ENCODE data around the gene MCTP2.
"Not testable (repeated sequence)": the region's sequence is repeated elsewhere in the genome, so short reads cannot be mapped to it uniquely, and the experiment has no call there.

MCTP2 gene

DNA sequence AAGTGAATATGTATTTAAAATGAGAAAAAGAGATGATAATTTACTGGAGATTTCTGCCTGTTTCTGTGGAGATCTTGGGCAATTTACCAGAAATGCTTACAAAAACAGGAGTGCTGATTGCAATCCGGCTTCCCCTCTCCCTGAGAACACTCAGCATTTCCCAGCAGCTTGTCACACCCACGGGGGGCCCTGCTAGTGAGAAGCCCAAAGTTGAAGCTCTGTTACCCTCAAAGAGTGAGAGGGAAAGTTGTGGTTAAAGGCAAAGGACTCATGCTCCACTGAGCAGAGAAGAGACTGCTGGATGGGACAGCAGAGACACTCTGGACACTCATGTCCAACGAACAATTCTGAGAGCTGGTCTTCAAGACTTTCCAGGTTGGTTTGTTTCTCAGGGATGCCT is 2.9 kb downstream of the MCTP2 start:
- no peak for FAIRE-seq
- DNase-seq (ENCODE audit: insufficient read length, low spot score) = no peak

GRCh38 chr15:94235041-94235440 is 3.7 kb downstream of the MCTP2 start:
- FAIRE-seq = no peak

GRCh38 chr15:94235646-94236045 is 4.3 kb downstream of the MCTP2 start:
- DNase-seq (ENCODE audit: insufficient read length, low spot score) (no peak), FAIRE-seq (no peak)

More at GRCh38 chr15:94235041-94235440, 3.7 kb downstream of the MCTP2 start:
- DNase-seq (ENCODE audit: insufficient read length, low spot score) = no peak

DNA sequence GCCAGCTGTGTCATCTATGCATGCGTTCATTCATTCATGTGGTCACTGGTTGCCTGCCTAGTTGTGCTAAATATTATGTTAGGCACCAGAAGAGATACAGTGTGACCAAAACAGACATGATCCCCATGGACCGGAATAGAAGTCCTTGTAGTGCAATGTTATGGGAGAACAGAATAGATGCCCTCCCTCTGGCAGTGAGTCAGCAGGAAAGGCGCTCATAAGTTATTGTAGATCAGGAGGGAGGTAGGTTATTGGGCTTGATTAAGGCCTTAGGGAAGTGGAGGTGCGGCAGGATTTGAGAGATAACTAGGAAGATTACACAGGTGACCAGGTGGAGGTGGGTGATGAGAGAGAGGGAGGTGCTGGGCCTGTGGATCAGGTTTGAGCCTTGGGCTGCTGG is 5.2 kb downstream of the MCTP2 start:
- DNase-seq (ENCODE audit: insufficient read length, low spot score) (no peak), FAIRE-seq (no peak)

- DNase-seq (ENCODE audit: insufficient read length, low spot score) (no peak), FAIRE-seq (no peak)
Observed at GRCh38 chr15:94237903-94238302, 6.5 kb downstream of the MCTP2 start.

- FAIRE-seq = no peak
- no peak for DNase-seq (ENCODE audit: insufficient read length, low spot score)
Observed at GRCh38 chr15:94238539-94239118, 7.3 kb downstream of the MCTP2 start.

DNA sequence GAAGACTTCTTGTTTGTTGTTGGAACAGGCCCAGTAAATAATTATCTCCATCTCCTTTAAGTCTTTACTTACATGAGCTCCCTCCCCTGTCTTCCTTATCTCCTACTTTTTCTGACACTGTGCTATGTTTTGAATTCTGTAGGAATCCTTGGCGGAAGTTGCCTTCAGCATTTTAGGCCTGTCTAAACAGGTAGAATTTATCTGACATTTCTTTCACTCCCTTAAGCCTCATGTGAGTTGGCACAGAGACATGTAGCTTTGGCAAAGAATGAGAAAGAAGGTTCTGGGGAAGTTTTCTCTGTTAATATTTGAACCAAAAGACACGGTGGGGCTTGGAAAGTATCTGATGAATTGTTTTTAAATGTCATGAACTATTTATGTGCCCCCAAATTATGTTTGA is 8.1 kb downstream of the MCTP2 start:
- FAIRE-seq (no peak), DNase-seq (ENCODE audit: insufficient read length, low spot score) (no peak)

- DNase-seq (ENCODE audit: insufficient read length, low spot score) (no peak), FAIRE-seq (no peak)
Observed at GRCh38 chr15:94240480-94240879, 9.1 kb downstream of the MCTP2 start.

- DNase-seq (ENCODE audit: insufficient read length, low spot score) (no peak), FAIRE-seq (no peak)
Observed at GRCh38 chr15:94242257-94242656, 10.9 kb downstream of the MCTP2 start.

- FAIRE-seq; DNase-seq (ENCODE audit: insufficient read length, low spot score): not testable (repeated sequence)
Observed at GRCh38 chr15:94243003-94243402, 11.6 kb downstream of the MCTP2 start.

DNA sequence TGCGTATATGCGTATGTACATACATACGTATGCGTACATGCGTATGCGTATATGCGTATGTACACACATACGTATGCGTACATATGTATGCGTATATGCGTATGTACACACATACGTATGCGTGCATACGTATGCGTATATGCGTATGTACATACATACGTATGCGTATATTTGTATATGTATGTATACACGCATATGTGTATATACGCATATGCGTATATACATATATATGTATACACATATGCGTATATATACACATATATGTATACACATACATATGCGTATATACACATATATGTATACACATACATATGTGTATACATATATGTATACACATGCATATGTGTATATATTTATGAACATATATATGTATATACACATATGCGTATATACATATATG is 12.1 kb downstream of the MCTP2 start:
- peak; percentile 94 for FAIRE-seq
- DNase-seq (ENCODE audit: insufficient read length, low spot score) = no peak

DNA sequence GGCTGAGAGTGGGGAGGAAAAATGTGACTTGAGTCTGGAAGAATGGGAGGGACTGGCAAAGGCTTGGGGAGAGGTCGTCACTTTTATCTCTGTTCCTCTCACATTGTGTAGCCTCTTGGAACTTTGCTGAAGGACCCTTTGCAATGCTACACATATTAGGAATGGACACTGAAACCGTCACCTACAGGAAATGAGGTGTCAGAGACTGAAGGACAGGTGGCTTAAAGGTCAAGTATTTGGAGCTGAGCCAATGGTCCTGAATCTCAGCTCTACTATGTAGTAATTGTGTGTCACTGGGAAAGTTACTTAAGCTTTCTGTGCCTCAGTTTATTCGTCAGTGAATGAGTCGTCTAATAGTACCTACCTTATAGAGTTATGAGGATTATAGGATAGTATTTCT is 14.7 kb downstream of the MCTP2 start:
- FAIRE-seq = no peak
- DNase-seq (ENCODE audit: insufficient read length, low spot score) = no peak

DNA sequence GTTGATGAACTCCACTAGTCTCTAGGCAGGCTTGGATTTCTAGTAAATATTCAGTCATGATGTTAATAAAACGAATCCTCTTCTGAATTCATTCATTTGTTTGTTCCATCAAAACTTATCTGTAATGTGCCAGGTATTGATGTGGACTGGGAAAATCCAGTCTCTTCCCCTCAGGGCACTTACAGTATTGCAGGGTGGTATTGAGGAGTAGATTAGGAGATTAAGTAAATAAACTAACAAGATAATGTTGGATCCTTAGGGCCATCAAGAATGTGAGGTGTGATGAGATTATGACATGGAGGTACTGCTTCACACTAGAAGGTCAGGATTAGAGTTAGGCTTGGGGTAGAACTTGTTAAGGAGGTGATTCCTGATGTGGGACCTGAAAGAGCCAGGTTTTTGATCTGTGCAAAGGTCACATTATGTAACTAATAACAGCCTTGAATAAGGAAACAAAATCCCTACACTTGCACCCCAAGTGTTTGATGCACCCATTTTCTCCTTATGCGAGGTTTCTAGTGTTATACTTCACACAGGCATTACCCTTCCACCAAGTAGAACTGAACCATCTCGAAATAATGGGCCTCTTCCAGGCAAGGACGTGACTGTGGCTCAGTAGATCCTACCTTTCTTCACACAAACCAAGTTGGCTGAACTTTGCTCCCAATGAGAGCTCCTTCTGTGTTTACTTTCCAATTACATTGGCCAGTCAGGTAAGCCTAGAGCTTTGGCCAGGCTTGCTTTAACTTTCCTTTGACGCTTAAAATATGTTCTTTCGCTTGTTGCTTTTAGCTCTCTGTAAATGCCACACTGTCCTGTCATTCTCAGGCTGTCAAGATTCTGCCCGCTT is 16.7 kb downstream of the MCTP2 start:
- DNase-seq (ENCODE audit: insufficient read length, low spot score) = no peak
- FAIRE-seq = no peak

DNA sequence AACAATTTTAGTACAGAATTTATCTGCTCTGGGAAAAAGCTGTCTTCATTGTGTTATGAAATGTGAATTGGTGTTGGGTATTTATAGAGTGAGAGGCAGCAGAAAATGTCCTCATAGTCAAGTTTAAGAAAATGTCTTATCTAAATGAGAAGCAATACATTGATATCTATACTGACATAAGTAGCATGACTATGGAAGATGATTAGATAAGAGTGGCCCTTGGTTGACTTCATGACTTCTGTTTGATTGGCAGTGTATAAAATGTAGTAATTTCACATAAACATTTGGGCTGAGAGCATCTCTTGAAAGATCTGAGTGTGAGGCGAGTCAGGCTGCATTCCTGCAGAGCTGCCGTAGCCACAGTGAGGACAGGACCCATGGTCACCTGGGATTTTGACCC is 19.4 kb downstream of the MCTP2 start:
- FAIRE-seq (no peak), DNase-seq (ENCODE audit: insufficient read length, low spot score) (no peak)

DNA sequence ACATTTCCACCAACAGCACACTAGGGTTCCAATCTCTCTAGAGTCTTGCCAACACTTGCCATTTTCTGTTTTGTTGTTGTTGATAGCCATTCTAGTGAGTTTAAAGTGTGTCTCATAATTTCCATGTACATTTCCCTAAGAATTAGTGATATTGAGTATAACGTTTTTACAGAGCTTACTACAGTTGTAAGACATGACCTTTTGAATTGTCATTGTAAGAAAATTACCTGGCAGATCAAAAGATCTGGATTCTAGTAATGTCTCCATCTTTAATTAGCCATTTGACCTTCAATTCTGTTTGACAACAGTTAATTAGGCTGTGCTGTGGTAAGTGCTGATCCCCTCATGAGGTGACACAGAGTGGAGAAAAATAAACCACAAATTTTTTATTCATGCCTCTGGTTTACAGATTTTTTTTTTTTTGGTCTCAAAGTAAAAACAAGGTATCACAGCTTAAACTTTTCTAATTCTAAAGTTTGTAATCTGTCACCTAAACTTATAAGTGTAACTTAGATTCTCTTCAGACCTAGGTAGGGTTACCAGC is 20.9 kb downstream of the MCTP2 start:
- FAIRE-seq (no peak), DNase-seq (ENCODE audit: insufficient read length, low spot score) (no peak)

DNA sequence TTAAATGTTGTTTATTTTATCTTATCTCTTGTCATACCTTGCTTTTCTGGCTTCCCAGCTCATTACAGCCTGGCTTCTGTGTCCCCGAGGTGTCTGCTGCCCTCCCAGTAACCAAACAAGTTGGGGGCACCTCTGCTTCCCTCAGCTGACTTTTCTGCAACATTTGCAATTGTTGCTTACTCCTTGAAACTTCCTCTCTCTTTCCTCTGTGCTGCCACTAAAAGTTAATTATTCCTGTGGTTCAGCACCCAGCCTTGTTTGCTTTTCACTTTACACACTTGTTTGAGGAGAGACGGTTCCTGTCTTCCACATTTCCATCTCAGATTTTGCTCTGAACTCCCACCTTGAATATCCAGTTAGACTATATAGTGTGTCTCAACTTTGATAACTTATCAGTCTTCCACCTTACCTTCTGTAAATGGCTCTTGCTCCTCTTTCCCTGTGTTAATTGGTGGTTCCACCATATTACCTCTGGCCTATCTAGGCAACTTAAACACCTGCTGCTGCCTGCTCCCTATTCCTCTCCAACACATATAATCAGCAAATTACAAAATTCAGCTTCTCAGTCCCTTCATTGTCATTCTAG is 21.6 kb downstream of the MCTP2 start:
- DNase-seq (ENCODE audit: insufficient read length, low spot score) (no peak), FAIRE-seq (no peak)

GRCh38 chr15:94253742-94254141 is 22.4 kb downstream of the MCTP2 start:
- DNase-seq (ENCODE audit: insufficient read length, low spot score) (no peak), FAIRE-seq (no peak)

GRCh38 chr15:94255540-94255939 is 24.2 kb downstream of the MCTP2 start:
- no peak for FAIRE-seq
- DNase-seq (ENCODE audit: insufficient read length, low spot score) = no peak

DNA sequence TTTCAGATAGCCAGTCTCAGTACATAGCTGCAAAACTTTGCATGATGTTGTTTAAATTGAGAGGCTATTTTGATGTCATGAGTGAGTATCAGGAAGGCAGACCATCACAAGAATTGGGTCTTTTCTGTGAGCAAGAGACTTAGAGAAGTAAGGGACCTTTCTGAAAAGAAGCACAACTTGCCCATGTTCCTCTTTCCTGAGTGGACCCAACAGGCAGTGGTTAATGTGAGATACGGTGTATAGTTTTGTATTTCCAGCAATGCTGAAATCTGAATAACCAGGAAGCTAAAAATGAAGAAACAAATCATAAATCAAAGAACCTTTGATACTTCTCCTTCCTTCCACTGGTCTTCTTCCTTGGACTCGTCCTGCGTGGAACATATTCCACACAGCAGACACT is 25.1 kb downstream of the MCTP2 start:
- DNase-seq (ENCODE audit: insufficient read length, low spot score) (no peak), FAIRE-seq (no peak)

DNA sequence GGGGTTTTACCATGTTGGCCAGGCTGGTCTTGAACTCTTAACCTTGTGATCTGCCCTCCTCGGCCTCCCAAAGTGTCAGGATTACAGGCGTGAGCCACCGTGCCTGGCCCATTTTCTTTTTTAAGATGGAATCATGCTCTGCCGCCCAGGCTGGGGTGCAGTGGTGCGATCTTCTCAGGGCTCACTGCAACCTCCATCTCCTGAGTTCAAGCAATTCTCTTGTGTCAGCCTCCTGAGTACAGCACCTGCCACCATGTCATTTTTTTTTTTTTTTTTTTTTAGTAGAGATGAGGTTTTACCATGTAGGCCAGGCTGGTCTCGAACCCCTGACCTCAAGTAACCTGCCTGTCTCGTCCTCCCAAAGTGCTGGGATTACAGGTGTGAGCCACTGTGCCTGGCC is 26.4 kb downstream of the MCTP2 start:
- FAIRE-seq; DNase-seq (ENCODE audit: insufficient read length, low spot score): not testable (repeated sequence)

- DNase-seq (ENCODE audit: insufficient read length, low spot score) = no peak
- FAIRE-seq = no peak
Observed at GRCh38 chr15:94258246-94258645, 26.9 kb downstream of the MCTP2 start.

All from HTR-8/SVneo (cell line).